Hematopoietic multipotent progenitor cell treated with erythropoietin and hydrocortisone succinate and interleukin-3 and kit ligand, for 17 days (in vitro differentiated cells): ENCODE measurements around the gene CD300LG.
"Not testable (repeated sequence)": the region's sequence is repeated elsewhere in the genome, so short reads cannot be mapped to it uniquely, and the experiment has no call there.

Source experiments
- DNase-seq: peaks from one replicate; pipeline ENCODE4 v3.0.0-alpha.2; 2015; ENCODE audit warnings: low spot score

Gene CD300LG

GRCh38 chr17:43855061-43855460, 8.1 kb downstream of the CD300LG start:
- no peak for DNase-seq

GRCh38 chr17:43856141-43856540, 9.2 kb downstream of the CD300LG start:
- no peak for DNase-seq

- no peak for DNase-seq
These were observed 10.2 kb downstream of the CD300LG start for GRCh38 chr17:43857141-43857540.

- no peak for DNase-seq
These were observed 11.1 kb downstream of the CD300LG start for GRCh38 chr17:43857957-43858600.

GRCh38 chr17:43860077-43860725, 13.2 kb downstream of the CD300LG start:
- DNase-seq, result no peak

GRCh38 chr17:43860927-43861622, 14.1 kb downstream of the CD300LG start:
- no peak for DNase-seq

- no peak for DNase-seq
These were observed 15.0 kb downstream of the CD300LG start for GRCh38 chr17:43861960-43862359.

- DNase-seq, result no peak
These were observed 17.4 kb downstream of the CD300LG start for GRCh38 chr17:43864161-43864984.

GRCh38 chr17:43868226-43868994, 21.4 kb downstream of the CD300LG start:
- no peak for DNase-seq

- not testable (repeated sequence) for DNase-seq
These were observed 22.1 kb downstream of the CD300LG start for GRCh38 chr17:43869031-43869430.

- DNase-seq, result no peak
These were observed 25.1 kb downstream of the CD300LG start for GRCh38 chr17:43871946-43872690.

GRCh38 chr17:43873091-43873490, 26.1 kb downstream of the CD300LG start:
- DNase-seq, result no peak

GRCh38 chr17:43873815-43874214, 26.8 kb downstream of the CD300LG start:
- no peak for DNase-seq

- no peak for DNase-seq
These were observed 27.3 kb downstream of the CD300LG start for GRCh38 chr17:43874293-43874692.

GRCh38 chr17:43875476-43876147, 28.6 kb downstream of the CD300LG start:
- no peak for DNase-seq

- DNase-seq, result no peak
These were observed 30.1 kb downstream of the CD300LG start for GRCh38 chr17:43877031-43877430.

GRCh38 chr17:43877451-43878155, 30.6 kb downstream of the CD300LG start:
- DNase-seq, result no peak

GRCh38 chr17:43878260-43879175, 31.5 kb downstream of the CD300LG start:
- DNase-seq, result peak; percentile 43
